Uterus (tissue), 4 donors: Measurements from ENCODE around the gene MGAT4B. TPM values are rescaled to one million over a fixed set of nuclear protein-coding genes. Genes with fewer than 3 reads are reported as not detected.
A peak's percentile ranks its signal among the peaks of the same experiment; 100 is the strongest.

Experiments
- DNase-seq, 2 donors: peaks; one replicate each; pipeline ENCODE4 v3.0.0-alpha.2; 2019 to 2020
- H3K27ac ChIP-seq, 2 donors: fragments of 200-600 bp; sonication (generic); 1 replicate in 1 of 2; 2 replicates in 1 of 2; pipeline ENCODE4 v1.5.1; 2016 to 2018
- H3K27me3 ChIP-seq, 2 donors: fragments of 200-600 bp; sonication (generic); one replicate each; pipeline ENCODE4 v1.5.1; 2018 to 2019; ENCODE audit warnings: control low read depth in 1 of 2
- H3K36me3 ChIP-seq, 2 donors: fragments of 200-600 bp; sonication (generic); one replicate each; pipeline ENCODE4 v1.5.1; 2019; ENCODE audit warnings: control low read depth in 1 of 2
- H3K4me1 ChIP-seq, 2 donors: fragments of 200-600 bp; sonication (generic); one replicate each; pipeline ENCODE4 v1.5.1; 2018 to 2019; ENCODE audit warnings: control low read depth in 1 of 2
- H3K4me3 ChIP-seq, 2 donors: fragments of 200-600 bp; sonication (generic); 1 replicate in 1 of 2; 2 replicates in 1 of 2; pipeline ENCODE4 v1.5.1; 2018 to 2019; ENCODE audit warnings: mild to moderate bottlenecking in 1 of 2
- H3K9me3 ChIP-seq, 2 donors: fragments of 200-600 bp; sonication (generic); one replicate each; pipeline ENCODE4 v1.5.1; 2019; ENCODE audit warnings: control low read depth in 1 of 2
- CTCF ChIP-seq, 4 experiments: fragments of 200-600 bp in 2 of 4; fragments of 450-650 bp in 2 of 4; sonication (generic) in 2 of 4; IDR thresholded peaks; one replicate each; pipeline ENCODE4 v1.5.1; 2016 to 2019; ENCODE audit warnings: antibody characterized with exemption in 4 of 4, mild to moderate bottlenecking in 2 of 4, moderate library complexity in 1 of 4
- POLR2A ChIP-seq, 2 donors: fragments of 450-650 bp; IDR thresholded peaks; one replicate each; pipeline ENCODE4 v1.6.1; 2016; ENCODE audit warnings: antibody characterized with exemption in 2 of 2, mild to moderate bottlenecking in 1 of 2, moderate library complexity in 1 of 2
- intact Hi-C: fragments of 100-400 bp; cut with DNase I; formaldehyde crosslinking; loops from one replicate; pipeline ENCODE4 v1.15.1; 2023; ENCODE audit warnings: low total_unique reads
- total RNA-seq, 4 donors: library from RNA; depleted of rRNA in 3 of 4; stranded (reverse); fragments of >200 nt in 3 of 4; gene quantifications; one replicate each; pipeline versions ENCODE4 v1.1.0 to v1.2.4, GENCODE V29; 2014 to 2023
- donor health status: DM: yes; HTN: yes; CAD: no.

The MGAT4B gene
- total RNA-seq, 4 donors from 2014 or later = 31.8 to 87.4 (median 66.4) TPM

- H3K4me1 ChIP-seq = peaks cover 0 to 6% of the 10 kb centered on the region in 2 donors
- no peak overlapping the region for H3K27ac ChIP-seq
- no peaks in the 10 kb centered on the region for H3K27me3 ChIP-seq
- H3K36me3 ChIP-seq = no peaks in the 10 kb centered on the region
- intact Hi-C loops = no loop called here
- TF ChIP-seq CTCF (IDR thresholded peaks at IDR 0.05) (no peak), POLR2A (IDR thresholded peaks at IDR 0.05) (no peak)
- no peaks in the 10 kb centered on the region for H3K9me3 ChIP-seq
- no peak overlapping the region for H3K4me3 ChIP-seq
- DNase-seq = no peak
Observed at GRCh38 chr5:179802950-179803562, 3.6 kb downstream of the MGAT4B start.

GRCh38 chr5:179802207-179802883 lies 4.3 kb downstream of the MGAT4B start:
- Histone ChIP-seq H3K4me3 (no peak overlapping the region), H3K36me3 (no peaks in the 10 kb centered on the region), H3K27ac (no peak overlapping the region), H3K9me3 (no peaks in the 10 kb centered on the region), H3K27me3 (no peaks in the 10 kb centered on the region), H3K4me1 (peaks cover 0 to 6% of the 10 kb centered on the region in 2 donors)
- intact Hi-C loops = no loop called here
- DNase-seq = peak in 1 of 2 donors; percentile 28
- TF ChIP-seq CTCF (IDR thresholded peaks at IDR 0.05) (no peak), POLR2A (IDR thresholded peaks at IDR 0.05) (no peak)

GRCh38 chr5:179801304-179802206 lies 5.1 kb downstream of the MGAT4B start:
- Histone ChIP-seq H3K9me3 (no peaks in the 10 kb centered on the region), H3K36me3 (no peaks in the 10 kb centered on the region), H3K4me1 (peaks cover 0 to 6% of the 10 kb centered on the region in 2 donors), H3K27me3 (no peaks in the 10 kb centered on the region), H3K27ac (no peak overlapping the region), H3K4me3 (no peak overlapping the region)
- peak; percentile 72 to 75 for DNase-seq
- intact Hi-C loops = no loop called here
- TF ChIP-seq POLR2A (IDR thresholded peaks at IDR 0.05) = no peak
- peak; percentile 55 to 73 (median 70) for TF ChIP-seq CTCF (IDR thresholded peaks at IDR 0.05)

- TF ChIP-seq POLR2A (IDR thresholded peaks at IDR 0.05) (no peak), CTCF (IDR thresholded peaks at IDR 0.05) (no peak)
- Histone ChIP-seq H3K27me3 (no peaks in the 10 kb centered on the region), H3K27ac (no peak overlapping the region), H3K36me3 (no peaks in the 10 kb centered on the region), H3K4me1 (peaks cover 0 to 6% of the 10 kb centered on the region in 2 donors), H3K9me3 (no peaks in the 10 kb centered on the region), H3K4me3 (no peak overlapping the region)
- DNase-seq = peak in 1 of 2 donors; percentile 17
- intact Hi-C loops = no loop called here
Observed at GRCh38 chr5:179800696-179801201, 5.9 kb downstream of the MGAT4B start.
